Liver (tissue), 9 donors: Measurements from ENCODE around the gene SFXN2. TPM values are rescaled to one million over a fixed set of nuclear protein-coding genes. Genes with fewer than 3 reads are reported as not detected.

Experiments used
- DNase-seq: peaks from one replicate; pipeline ENCODE4 v3.0.0-alpha.2; 2017; ENCODE audit warnings: low spot score
- H3K27ac ChIP-seq, 2 donors: one replicate each; pipeline ENCODE4 v1.7.0; 2013; ENCODE audit warnings: inconsistent platforms in 2 of 2, low read length in 2 of 2, control low read depth in 1 of 2, low read depth in 1 of 2, mild to moderate bottlenecking in 1 of 2
- H3K27me3 ChIP-seq, 4 donors: one replicate each; pipeline versions ENCODE4 v1.6.1 to v1.7.0; 2013; ENCODE audit warnings: low read length in 3 of 4, inconsistent platforms in 1 of 4, mild to moderate bottlenecking in 1 of 4, moderate library complexity in 1 of 4; ENCODE audit not compliant: control insufficient read depth in 4 of 4, insufficient read depth in 4 of 4
- H3K36me3 ChIP-seq, 4 donors: one replicate each; pipeline versions ENCODE4 v1.6.1 to v1.7.0; 2013; ENCODE audit warnings: low read length in 3 of 4, mild to moderate bottlenecking in 3 of 4, low read depth in 1 of 4, moderate library complexity in 1 of 4; ENCODE audit not compliant: control insufficient read depth in 4 of 4, insufficient read depth in 3 of 4
- H3K4me1 ChIP-seq, 4 donors: one replicate each; pipeline versions ENCODE4 v1.6.1 to v1.7.0; 2013; ENCODE audit warnings: low read length in 3 of 4, mild to moderate bottlenecking in 3 of 4, moderate library complexity in 1 of 4; ENCODE audit not compliant: control insufficient read depth in 4 of 4, insufficient read depth in 4 of 4
- H3K4me3 ChIP-seq, 3 donors: one replicate each; pipeline versions ENCODE4 v1.6.1 to v1.7.0; 2013; ENCODE audit warnings: low read length in 3 of 3, control low read depth in 1 of 3, low read depth in 1 of 3, mild to moderate bottlenecking in 1 of 3
- H3K9ac ChIP-seq, 2 donors: one replicate each; pipeline ENCODE4 v1.7.0; 2013; ENCODE audit warnings: low read length in 2 of 2, mild to moderate bottlenecking in 2 of 2, moderate library complexity in 2 of 2, control low read depth in 1 of 2, low read depth in 1 of 2
- H3K9me3 ChIP-seq, 4 donors: one replicate each; pipeline versions ENCODE4 v1.6.1 to v1.7.0; 2013; ENCODE audit warnings: low read length in 3 of 4; ENCODE audit not compliant: control insufficient read depth in 4 of 4
- ATF3 ChIP-seq: IDR thresholded peaks from 2 replicates; pipeline ENCODE4 v1.6.1; 2016; ENCODE audit warnings: antibody characterized with exemption
- CTCF ChIP-seq: fragments of 150-350 bp; IDR thresholded peaks from 2 replicates; pipeline ENCODE4 v1.5.1; 2017; ENCODE audit warnings: improper control_type of control experiment, low read depth, low read length; ENCODE audit not compliant: missing input control
- EGR1 ChIP-seq, 2 donors: IDR thresholded peaks; 2 replicates each; pipeline ENCODE4 v1.6.1; 2016 to 2018; ENCODE audit warnings: antibody characterized with exemption in 2 of 2, low read depth in 2 of 2
- FOXA1 ChIP-seq: IDR thresholded peaks from 2 replicates; pipeline ENCODE4 v1.6.1; 2016; ENCODE audit warnings: antibody characterized with exemption
- FOXA2 ChIP-seq: IDR thresholded peaks from 2 replicates; pipeline ENCODE4 v1.6.1; 2016; ENCODE audit warnings: antibody characterized with exemption
- GABPA ChIP-seq, 2 donors: IDR thresholded peaks in 1 of 2; conservative IDR thresholded peaks in 1 of 2; 2 replicates each; pipeline ENCODE4 v1.6.1; 2016; ENCODE audit warnings: antibody characterized with exemption in 2 of 2, mild to moderate bottlenecking in 1 of 2, moderate library complexity in 1 of 2
- HNF4A ChIP-seq, 2 donors: conservative IDR thresholded peaks; 2 replicates each; pipeline ENCODE4 v1.6.1; 2016; ENCODE audit warnings: antibody characterized with exemption in 2 of 2, mild to moderate bottlenecking in 2 of 2
- HNF4G ChIP-seq: IDR thresholded peaks from 2 replicates; pipeline ENCODE4 v1.6.1; 2016; ENCODE audit warnings: antibody characterized with exemption
- JUND ChIP-seq, 2 donors: IDR thresholded peaks; 2 replicates each; pipeline ENCODE4 v1.6.1; 2016; ENCODE audit warnings: antibody characterized with exemption in 2 of 2
- MAX ChIP-seq: IDR thresholded peaks from 2 replicates; pipeline ENCODE4 v1.6.1; 2016; ENCODE audit warnings: antibody characterized with exemption
- NR2F2 ChIP-seq: IDR thresholded peaks from 2 replicates; pipeline ENCODE4 v1.6.1; 2016; ENCODE audit warnings: antibody characterized with exemption
- RAD21 ChIP-seq, 2 donors: IDR thresholded peaks; 2 replicates each; pipeline ENCODE4 v1.6.1; 2016; ENCODE audit warnings: antibody characterized with exemption in 2 of 2, mild to moderate bottlenecking in 2 of 2
- REST ChIP-seq: IDR thresholded peaks from 2 replicates; pipeline ENCODE4 v1.6.1; 2016; ENCODE audit warnings: antibody characterized with exemption, mild to moderate bottlenecking
- RXRA ChIP-seq, 2 donors: IDR thresholded peaks; 2 replicates each; pipeline ENCODE4 v1.6.1; 2017 to 2018; ENCODE audit warnings: antibody characterized with exemption in 2 of 2, mild to moderate bottlenecking in 1 of 2
- SP1 ChIP-seq: IDR thresholded peaks from 2 replicates; pipeline ENCODE4 v1.6.1; 2018; ENCODE audit warnings: antibody characterized with exemption, mild to moderate bottlenecking
- TAF1 ChIP-seq: conservative IDR thresholded peaks from 2 replicates; pipeline ENCODE4 v1.6.1; 2016; ENCODE audit warnings: antibody characterized with exemption, mild to moderate bottlenecking
- YY1 ChIP-seq: IDR thresholded peaks from 2 replicates; pipeline ENCODE4 v1.6.1; 2016; ENCODE audit warnings: antibody characterized with exemption, mild to moderate bottlenecking
- ZBTB33 ChIP-seq: IDR thresholded peaks from 2 replicates; pipeline ENCODE4 v1.6.1; 2016; ENCODE audit warnings: antibody characterized with exemption
- WGBS: extraction: QIAGEN DNeasy Blood & Tissue Kit; methylation state at CpG from one replicate; pipeline ENCODE4 v1.1.7; 2013; 5-methylcytosine and 5-hydroxymethylcytosine counted together
- polyA plus RNA-seq, 2 donors: library from polyadenylated mRNA; stranded (reverse) in 1 of 2; unstranded in 1 of 2; fragments of 200-250 nt in 1 of 2; fragments of >200 nt in 1 of 2; fragmentation: Nextera tagmentation in 1 of 2; extraction: Ambion mirVana in 1 of 2; gene quantifications; one replicate each; pipeline versions ENCODE4 v1.2.1 to v1.2.3, GENCODE V29; 2013 to 2015
- total RNA-seq, 2 donors: library from RNA; depleted of rRNA; stranded (reverse); fragments of >200 nt; gene quantifications; one replicate each; pipeline ENCODE4 v1.2.3, GENCODE V29; 2014
- donor health status: healthy.
- donor health status: healthy.
- donor health status: healthy.
- donor health status: healthy.
- donor health status: healthy.

The SFXN2 gene
- total and polyA plus RNA-seq, 4 donors: 6.0 to 22.6 (median 17.7) TPM

GRCh38 chr10:102701796-102702195, 12.6 kb upstream of the SFXN2 start:
- Histone ChIP-seq H3K4me3 (no peak overlapping the region), H3K9ac (no peak overlapping the region), H3K36me3 (peaks cover 1 to 9% (median 4%) of the 10 kb centered on the region in 4 donors), H3K27ac (no peak overlapping the region), H3K27me3 (no peaks in the 10 kb centered on the region), H3K4me1 (no peaks in the 10 kb centered on the region), H3K9me3 (no peaks in the 10 kb centered on the region)
- no peak for TF ChIP-seq SP1
- 98% methylated on average over 3 of the region's 3 CpGs for WGBS
- no peak for DNase-seq

- TF ChIP-seq FOXA2 (no peak), EGR1 (IDR thresholded peaks at IDR 0.05; ENCODE audit: low read depth in 2 of 2) (no peak), YY1 (no peak), HNF4G (no peak), NR2F2 (no peak), SP1 (no peak), TAF1 (no peak), ZBTB33 (no peak), FOXA1 (no peak), HNF4A (conservative IDR thresholded peaks at IDR 0.05) (no peak), MAX (no peak), ATF3 (no peak), CTCF (no peak), RAD21 (IDR thresholded peaks at IDR 0.05) (no peak), RXRA (IDR thresholded peaks at IDR 0.05) (no peak), REST (no peak), JUND (IDR thresholded peaks at IDR 0.05) (no peak), GABPA (IDR thresholded peaks at IDR 0.05 in 1 of 2, conservative IDR thresholded peaks at IDR 0.05 in 1 of 2) (no peak)
- Histone ChIP-seq H3K27me3 (no peaks in the 10 kb centered on the region), H3K4me1 (no peaks in the 10 kb centered on the region), H3K9ac (no peak overlapping the region), H3K27ac (no peak overlapping the region), H3K36me3 (peaks cover 0 to 6% (median 4%) of the 10 kb centered on the region in 4 donors), H3K4me3 (no peak overlapping the region), H3K9me3 (no peaks in the 10 kb centered on the region)
- no peak for DNase-seq
- WGBS: 89% methylated on average over 2 of the region's 2 CpGs
These were observed 11.7 kb upstream of the SFXN2 start for GRCh38 chr10:102702742-102703141.
